Astrocyte of the hippocampus (primary cell): ENCODE measurements around the gene TMEM259.
"Not testable (repeated sequence)": the region's sequence is repeated elsewhere in the genome, so short reads cannot be mapped to it uniquely, and the experiment has no call there.

Source experiments
- DNase-seq: peaks from one replicate; pipeline ENCODE4 v3.0.0; 2011; ENCODE audit warnings: low read depth, low spot score

The TMEM259 gene

GRCh38 chr19:1040476-1041271, 19.8 kb upstream of the TMEM259 start:
- DNase-seq = peak; percentile 97

- DNase-seq = peak; percentile 99
Measured at GRCh38 chr19:1039646-1040475, 18.9 kb upstream of the TMEM259 start, which contains the start of gene ABCA7. Gene ABCA7 (plus strand): TSS chr19:1040107. CDS start chr19:1041362, 1,255 bp downstream.

- no peak for DNase-seq
Measured at GRCh38 chr19:1038978-1039645, 18.2 kb upstream of the TMEM259 start.

- no peak for DNase-seq
Measured at GRCh38 chr19:1037621-1038064, 16.7 kb upstream of the TMEM259 start.

- DNase-seq = no peak
Measured at GRCh38 chr19:1035998-1036621, 15.2 kb upstream of the TMEM259 start.

GRCh38 chr19:1032264-1032867, 11.4 kb upstream of the TMEM259 start:
- no peak for DNase-seq

GRCh38 chr19:1028062-1028926, 7.4 kb upstream of the TMEM259 start:
- DNase-seq = peak; percentile 96

- no peak for DNase-seq
Measured at GRCh38 chr19:1027650-1028061, 6.7 kb upstream of the TMEM259 start.

GRCh38 chr19:1026783-1027649, 6.1 kb upstream of the TMEM259 start:
- peak; percentile 45 for DNase-seq

GRCh38 chr19:1025960-1026782, 5.2 kb upstream of the TMEM259 start, which contains the start of gene CNN2:
Gene CNN2 (plus strand): TSS chr19:1026608. CDS start chr19:1026662, 54 bp downstream.
- peak; percentile 95 for DNase-seq

- DNase-seq = not testable (repeated sequence)
Measured at GRCh38 chr19:1025080-1025479, 4.2 kb upstream of the TMEM259 start.

- DNase-seq = not testable (repeated sequence)
Measured at GRCh38 chr19:1023883-1024188, 2.9 kb upstream of the TMEM259 start.

GRCh38 chr19:1019980-1020867, 699 bp downstream of the TMEM259 start:
- DNase-seq = no peak

- DNase-seq = no peak
Measured at GRCh38 chr19:1019616-1019961, 1.3 kb downstream of the TMEM259 start.

- no peak for DNase-seq
Measured at GRCh38 chr19:1018932-1019615, 1.8 kb downstream of the TMEM259 start.

GRCh38 chr19:1018393-1018792, 2.5 kb downstream of the TMEM259 start:
- DNase-seq = no peak

GRCh38 chr19:1017906-1018305, 3.0 kb downstream of the TMEM259 start:
- DNase-seq = no peak
